K562 (cell line): ENCODE data around the gene PLEKHA6. TPM values are rescaled to one million over a fixed set of nuclear protein-coding genes. Genes with fewer than 3 reads are reported as not detected.

ENCODE experiments used
- ATAC-seq: fragments of 200-7000 bp; cut with Tn5 transposase; 3 replicates; pipeline ENCODE4 v1.9.1; 2020; ENCODE audit warnings: moderate library complexity
- BruUV-seq: library from RNA; stranded (reverse); fragments of 400-500 nt; replicated peaks from 2 replicates; lab custom pipeline; 2021; lab: Mats Ljungman, UMichigan
- CTCF ChIA-PET: fragments of 300-600 bp; formaldehyde crosslinking; extraction: SDS; loops from one replicate; lab custom pipeline; 2021; ENCODE audit warnings: low intra/inter-chr PET ratio; lab: Yijun Ruan, JAX
- POLR2A ChIA-PET: fragments of 300-600, 350-650 bp; sonication (Branson Sonifier 250); formaldehyde crosslinking; extraction: SDS; loops from one replicate; lab custom pipeline; 2021; ENCODE audit warnings: antibody characterized with exemption, inconsistent platforms; lab: Yijun Ruan, JAX
- DNase-seq, 4 experiments: peaks; one replicate each; pipeline versions ENCODE4 v3.0.0 to v3.0.0-alpha.2; 2011 to 2018; ENCODE audit warnings: low spot score in 3 of 4, mixed read lengths in 3 of 4; ENCODE audit errors: extremely low read depth in 1 of 4
- FAIRE-seq: peaks from 2 replicates; lab custom pipeline; 2011; peaks lifted over from hg19 to GRCh38; lab: Jason Lieb, UNC
- H2AFZ ChIP-seq: 2 replicates; pipeline ENCODE4 v1.6.0; 2011; ENCODE audit warnings: low read depth, low read length, control low read depth, inconsistent platforms
- H3K27ac ChIP-seq: fragments of 200-600 bp; 3 replicates; pipeline ENCODE4 v1.8.0; 2011; ENCODE audit warnings: low read depth, mild to moderate bottlenecking, control low read depth, inconsistent platforms, low read length, moderate library complexity, mixed read lengths; ENCODE audit errors: extremely low read depth
- H3K27me3 ChIP-seq, 2 experiments: fragments of 300-600 bp in 1 of 2; 2 replicates in 1 of 2; 3 replicates in 1 of 2; pipeline versions ENCODE4 v1.6.0 to v1.8.0; 2011; ENCODE audit warnings: inconsistent platforms in 2 of 2, low read length in 2 of 2, mild to moderate bottlenecking in 1 of 2, mixed read lengths in 1 of 2, moderate library complexity in 1 of 2; ENCODE audit not compliant: control insufficient read depth in 2 of 2, insufficient read depth in 2 of 2
- H3K36me3 ChIP-seq: fragments of 300-600 bp; 3 replicates; pipeline ENCODE4 v1.8.0; 2011; ENCODE audit warnings: mild to moderate bottlenecking, low read length, inconsistent platforms; ENCODE audit not compliant: control insufficient read depth, insufficient read depth
- H3K4me1 ChIP-seq, 2 experiments: fragments of 200-600 bp in 1 of 2; replicated peaks in 1 of 2; 2 replicates in 1 of 2; 3 replicates in 1 of 2; pipeline versions ENCODE4 v1.5.1 to v1.8.0; 2011; ENCODE audit warnings: inconsistent platforms in 2 of 2, low read length in 2 of 2, mild to moderate bottlenecking in 1 of 2, mixed read lengths in 1 of 2, moderate library complexity in 1 of 2; ENCODE audit not compliant: control insufficient read depth in 2 of 2, insufficient read depth in 2 of 2
- H3K4me2 ChIP-seq: 2 replicates; pipeline ENCODE4 v1.6.1; 2011; ENCODE audit warnings: low read length, control low read depth, inconsistent platforms, mixed read lengths; ENCODE audit not compliant: insufficient read depth
- H3K4me3 ChIP-seq: fragments of 200-600 bp; sonication (generic), shearing (Covaris generic); 2 replicates; pipeline ENCODE4 v1.5.1; 2016; ENCODE audit warnings: control low read depth, inconsistent platforms
- H3K79me2 ChIP-seq: fragments of 200-600 bp; 3 replicates; pipeline ENCODE4 v1.8.0; 2011; ENCODE audit warnings: low read length, inconsistent platforms; ENCODE audit not compliant: control insufficient read depth, insufficient read depth
- H3K9ac ChIP-seq, 2 experiments: 2 replicates each; pipeline versions ENCODE4 v1.6.0 to v1.6.1; 2011; ENCODE audit warnings: low read depth in 2 of 2, low read length in 2 of 2, control low read depth in 1 of 2, inconsistent platforms in 1 of 2, mild to moderate bottlenecking in 1 of 2, mixed read lengths in 1 of 2; ENCODE audit not compliant: insufficient read depth in 1 of 2
- H3K9me1 ChIP-seq: one replicate; pipeline ENCODE4 v1.6.0; 2011; ENCODE audit warnings: inconsistent platforms, mild to moderate bottlenecking, low read length, moderate library complexity; ENCODE audit not compliant: control insufficient read depth, insufficient read depth
- H3K9me3 ChIP-seq: replicated peaks from 2 replicates; pipeline ENCODE4 v1.5.1; 2011; ENCODE audit warnings: low read depth, low read length, inconsistent platforms; ENCODE audit not compliant: control insufficient read depth, insufficient read depth
- H4K20me1 ChIP-seq: replicated peaks from 2 replicates; pipeline ENCODE4 v1.6.1; 2011; ENCODE audit warnings: low read length, inconsistent platforms, mixed read lengths; ENCODE audit not compliant: control insufficient read depth, insufficient read depth
- ARID2 ChIP-seq: fragments of 450-650 bp; IDR thresholded peaks from 2 replicates; pipeline ENCODE4 v1.6.1; 2017; ENCODE audit warnings: antibody characterized with exemption, mild to moderate bottlenecking
- CEBPG ChIP-seq, 3 experiments: fragments of 200-800 bp in 1 of 3; sonication (Bioruptor generic) in 1 of 3; sonication (generic) in 1 of 3; formaldehyde crosslinking in 1 of 3; IDR thresholded peaks in 2 of 3; conservative IDR thresholded peaks in 1 of 3; 2 replicates each; pipeline versions ENCODE4 v1.6.1 to v1.8.0; 2016 to 2022; ENCODE audit warnings: missing compliant biosample characterization in 2 of 3, missing genetic modification characterization in 2 of 3, mild to moderate bottlenecking in 1 of 3, missing genetic modification reagents in 1 of 3
- GABPA ChIP-seq: fragments of 200-800 bp; sonication (Bioruptor generic); conservative IDR thresholded peaks from 2 replicates; pipeline ENCODE4 v1.6.1; 2016; ENCODE audit warnings: low read depth, missing genetic modification characterization, missing compliant biosample characterization
- TCF7 ChIP-seq: sonication (generic); IDR thresholded peaks from 2 replicates; pipeline ENCODE4 v1.6.1; 2016; ENCODE audit warnings: antibody characterized with exemption, borderline replicate concordance
- ZNF507 ChIP-seq: conservative IDR thresholded peaks from 2 replicates; pipeline ENCODE4 v1.6.1; 2017; ENCODE audit warnings: missing genetic modification characterization, missing compliant biosample characterization
- WGBS: fragments of 100-300 bp; shearing (Covaris generic); methylation state at CpG from one replicate; pipeline ENCODE4 v1.1.6; 2016; ENCODE audit warnings: low coverage, mixed read lengths; ENCODE audit not compliant: insufficient coverage; ENCODE audit errors: missing lambda C conversion rate; 5-methylcytosine and 5-hydroxymethylcytosine counted together
- in situ Hi-C: fragments of 300-500 bp; cut with MboI; formaldehyde crosslinking; loops from 4 replicates; pipeline ENCODE4 v1.15.0; 2018; ENCODE audit warnings: inconsistent platforms, mixed read lengths
- intact Hi-C: fragments of 100-400 bp; cut with micrococcal nuclease; formaldehyde crosslinking; loops from 2 replicates; pipeline ENCODE4 v1.14.2; 2022
- polyA plus RNA-seq, 8 experiments: library from polyadenylated mRNA; depleted of rRNA in 4 of 8; stranded (reverse) in 5 of 8; unstranded in 3 of 8; fragments of >200 nt; fragmentation: Nextera tagmentation in 2 of 8; fragmentation: Illumina TruSeq in 1 of 8; extraction: Ambion mirVana in 2 of 8; extraction: Trizol in 1 of 8; gene quantifications; 2 replicates each; pipeline versions ENCODE4 v1.2.1 to v1.2.3, GENCODE V29; 2011 to 2014; ENCODE audit warnings: inconsistent platforms in 1 of 8, missing spikeins in 1 of 8
- total RNA-seq, 7 experiments: library from RNA; depleted of rRNA in 6 of 7; stranded (reverse); fragments of >200 nt in 6 of 7; fragmentation: Illumina TruSeq in 2 of 7; extraction: Trizol in 2 of 7; gene quantifications; 2 replicates each; pipeline versions ENCODE4 v1.2.1 to v1.2.3, GENCODE V29; 2011 to 2021; ENCODE audit warnings: low replicate concordance in 1 of 7
- TF ChIP-seq, protein P1 (sequence below), 2 experiments: fragments of 250-450 bp in 1 of 2; fragments of 450-650 bp in 1 of 2; sonication (Bioruptor Pico) in 1 of 2; IDR thresholded peaks; 2 replicates each; pipeline versions ENCODE4 v1.6.1 to v1.8.0; 2016 to 2021; ENCODE audit warnings: mild to moderate bottlenecking in 2 of 2, moderate library complexity in 2 of 2, missing compliant biosample characterization in 1 of 2, missing genetic modification characterization in 1 of 2
- TF ChIP-seq, protein P2 (sequence below), 3 experiments: fragments of 200-800 bp in 1 of 3; fragments of 250-450 bp in 1 of 3; fragments of 450-650 bp in 1 of 3; sonication (Bioruptor Pico) in 1 of 3; sonication (Bioruptor generic) in 1 of 3; formaldehyde crosslinking in 1 of 3; IDR thresholded peaks; 2 replicates each; pipeline versions ENCODE4 v1.6.1 to v1.8.0; 2016 to 2022; ENCODE audit warnings: mild to moderate bottlenecking in 2 of 3, missing genetic modification characterization in 2 of 3, missing compliant biosample characterization in 1 of 3, moderate library complexity in 1 of 3

Gene PLEKHA6
- total and polyA plus RNA-seq, 9 of the 15 experiments (the other 6 are each of a cell fraction or from before 2014, with no cell fraction given): under 0.01 to 0.33 (median 0.01) TPM; not detected in 4

DNA sequence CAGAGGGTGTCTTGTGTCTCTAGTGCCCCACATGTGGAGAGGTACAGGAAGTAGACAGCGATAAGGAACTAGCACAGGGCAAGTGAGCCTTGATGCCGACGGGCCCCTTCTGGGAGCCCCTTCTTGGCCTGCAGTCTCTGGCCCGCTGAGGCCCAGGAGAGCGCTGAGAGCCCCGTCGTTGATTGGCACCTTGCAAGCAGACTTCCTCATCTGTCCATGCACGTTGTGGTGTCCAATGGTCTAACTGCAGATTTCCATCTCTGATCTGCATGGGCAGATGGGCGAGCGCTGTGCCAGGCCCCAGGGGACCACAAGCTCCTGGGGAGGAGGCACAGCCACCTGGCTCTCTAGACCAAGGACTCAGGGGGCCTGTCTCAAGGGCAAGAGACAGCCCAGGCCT, 32.4 kb downstream of the PLEKHA6 start:
- peaks cover 26 to 65% of the 10 kb centered on the region in 2 experiments for H3K27me3 ChIP-seq
- in situ Hi-C loops (no loop called here), intact Hi-C loops (no loop called here)
- H3K4me3 ChIP-seq: no peak overlapping the region
- H3K79me2 ChIP-seq: no peaks in the 10 kb centered on the region
- no TSS peak for BruUV-seq
- no peaks in the 10 kb centered on the region for H3K9me3 ChIP-seq
- WGBS: 5% methylated on average over 9 of the region's 10 CpGs
- no peak overlapping the region for H3K4me2 ChIP-seq
- no peaks in the 10 kb centered on the region for H3K9me1 ChIP-seq
- ChIA-PET CTCF (no interaction called here), POLR2A (interaction anchor here (1.4 kb wide), 1 partner anchor 13 kb away, joined by 4 read pairs; no protein-coding TSS in a partner anchor)
- no peak for ATAC-seq
- no peaks in the 10 kb centered on the region for H3K4me1 ChIP-seq
- no peak overlapping the region for H3K9ac ChIP-seq
- H4K20me1 ChIP-seq: no peaks in the 10 kb centered on the region
- TF ChIP-seq ARID2 (no peak), CEBPG (CRISPR knock-in tag; IDR thresholded peaks at IDR 0.05) (no peak), CEBPG (tag; conservative IDR thresholded peaks at IDR 0.05 in 1 of 2, IDR thresholded peaks at IDR 0.05 in 1 of 2) (no peak), TCF7 (no peak), ZNF507 (tag) (no peak), GABPA (tag) (0 out of 2 replicates have a peak, but pooled peaks have one; percentile 19)
- TF ChIP-seq, protein P1, sequence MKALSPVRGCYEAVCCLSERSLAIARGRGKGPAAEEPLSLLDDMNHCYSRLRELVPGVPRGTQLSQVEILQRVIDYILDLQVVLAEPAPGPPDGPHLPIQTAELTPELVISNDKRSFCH (CRISPR knock-in tag; IDR thresholded peaks at IDR 0.05): no peak
- TF ChIP-seq, protein P1 (tag; IDR thresholded peaks at IDR 0.05): no peak
- TF ChIP-seq, protein P2, sequence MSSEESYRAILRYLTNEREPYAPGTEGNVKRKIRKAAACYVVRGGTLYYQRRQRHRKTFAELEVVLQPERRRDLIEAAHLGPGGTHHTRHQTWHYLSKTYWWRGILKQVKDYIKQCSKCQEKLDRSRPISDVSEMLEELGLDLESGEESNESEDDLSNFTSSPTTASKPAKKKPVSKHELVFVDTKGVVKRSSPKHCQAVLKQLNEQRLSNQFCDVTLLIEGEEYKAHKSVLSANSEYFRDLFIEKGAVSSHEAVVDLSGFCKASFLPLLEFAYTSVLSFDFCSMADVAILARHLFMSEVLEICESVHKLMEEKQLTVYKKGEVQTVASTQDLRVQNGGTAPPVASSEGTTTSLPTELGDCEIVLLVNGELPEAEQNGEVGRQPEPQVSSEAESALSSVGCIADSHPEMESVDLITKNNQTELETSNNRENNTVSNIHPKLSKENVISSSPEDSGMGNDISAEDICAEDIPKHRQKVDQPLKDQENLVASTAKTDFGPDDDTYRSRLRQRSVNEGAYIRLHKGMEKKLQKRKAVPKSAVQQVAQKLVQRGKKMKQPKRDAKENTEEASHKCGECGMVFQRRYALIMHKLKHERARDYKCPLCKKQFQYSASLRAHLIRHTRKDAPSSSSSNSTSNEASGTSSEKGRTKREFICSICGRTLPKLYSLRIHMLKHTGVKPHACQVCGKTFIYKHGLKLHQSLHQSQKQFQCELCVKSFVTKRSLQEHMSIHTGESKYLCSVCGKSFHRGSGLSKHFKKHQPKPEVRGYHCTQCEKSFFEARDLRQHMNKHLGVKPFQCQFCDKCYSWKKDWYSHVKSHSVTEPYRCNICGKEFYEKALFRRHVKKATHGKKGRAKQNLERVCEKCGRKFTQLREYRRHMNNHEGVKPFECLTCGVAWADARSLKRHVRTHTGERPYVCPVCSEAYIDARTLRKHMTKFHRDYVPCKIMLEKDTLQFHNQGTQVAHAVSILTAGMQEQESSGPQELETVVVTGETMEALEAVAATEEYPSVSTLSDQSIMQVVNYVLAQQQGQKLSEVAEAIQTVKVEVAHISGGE (CRISPR knock-in tag; IDR thresholded peaks at IDR 0.05): peak in 1 of 3 experiments; percentile 17; a peak in 1 of 6 replicates
- H3K27ac ChIP-seq: no peak overlapping the region
- no peak for FAIRE-seq
- no peak overlapping the region for H2AFZ ChIP-seq
- no peak for DNase-seq
- no peaks in the 10 kb centered on the region for H3K36me3 ChIP-seq
